ENCODE measurements around the gene ALKBH7.
"Not testable (repeated sequence)": the region's sequence is repeated elsewhere in the genome, so short reads cannot be mapped to it uniquely, and the experiment has no call there.

ALKBH7 gene

DNA sequence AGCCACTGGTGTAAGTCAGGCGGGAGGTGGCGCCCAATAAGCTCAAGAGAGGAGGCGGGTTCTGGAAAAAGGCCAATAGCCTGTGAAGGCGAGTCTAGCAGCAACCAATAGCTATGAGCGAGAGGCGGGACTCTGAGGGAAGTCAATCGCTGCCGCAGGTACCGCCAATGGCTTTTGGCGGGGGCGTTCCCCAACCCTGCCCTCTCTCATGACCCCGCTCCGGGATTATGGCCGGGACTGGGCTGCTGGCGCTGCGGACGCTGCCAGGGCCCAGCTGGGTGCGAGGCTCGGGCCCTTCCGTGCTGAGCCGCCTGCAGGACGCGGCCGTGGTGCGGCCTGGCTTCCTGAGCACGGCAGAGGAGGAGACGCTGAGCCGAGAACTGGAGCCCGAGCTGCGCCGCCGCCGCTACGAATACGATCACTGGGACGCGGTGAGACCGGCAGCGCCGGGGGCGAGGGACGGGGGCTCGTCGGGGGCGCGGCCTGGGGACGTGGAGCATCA, at the start of gene ALKBH7:
Gene ALKBH7, plus strand, starts transcription at position 201 of the 502 bp plus-strand sequence. Its CDS starts 27 bp downstream, at position 228.
- peak; percentile 100 for DNase-seq (ENCODE audit: low read depth)

- DNase-seq (ENCODE audit: low read depth) = no peak
Observed at GRCh38 chr19:6324757-6325156, 47.8 kb upstream of the ALKBH7 start.

GRCh38 chr19:6325614-6326013, 47.0 kb upstream of the ALKBH7 start:
- DNase-seq (ENCODE audit: low read depth) = no peak

- DNase-seq (ENCODE audit: low read depth) = no peak
Observed at GRCh38 chr19:6326815-6327214, 45.8 kb upstream of the ALKBH7 start.

GRCh38 chr19:6333439-6333838, 39.2 kb upstream of the ALKBH7 start, which contains the start of gene ACER1:
ACER1 (minus strand) TSS chr19:6333612; CDS start chr19:6333551, 61 bp downstream.
- no peak for DNase-seq (ENCODE audit: low read depth)

DNA sequence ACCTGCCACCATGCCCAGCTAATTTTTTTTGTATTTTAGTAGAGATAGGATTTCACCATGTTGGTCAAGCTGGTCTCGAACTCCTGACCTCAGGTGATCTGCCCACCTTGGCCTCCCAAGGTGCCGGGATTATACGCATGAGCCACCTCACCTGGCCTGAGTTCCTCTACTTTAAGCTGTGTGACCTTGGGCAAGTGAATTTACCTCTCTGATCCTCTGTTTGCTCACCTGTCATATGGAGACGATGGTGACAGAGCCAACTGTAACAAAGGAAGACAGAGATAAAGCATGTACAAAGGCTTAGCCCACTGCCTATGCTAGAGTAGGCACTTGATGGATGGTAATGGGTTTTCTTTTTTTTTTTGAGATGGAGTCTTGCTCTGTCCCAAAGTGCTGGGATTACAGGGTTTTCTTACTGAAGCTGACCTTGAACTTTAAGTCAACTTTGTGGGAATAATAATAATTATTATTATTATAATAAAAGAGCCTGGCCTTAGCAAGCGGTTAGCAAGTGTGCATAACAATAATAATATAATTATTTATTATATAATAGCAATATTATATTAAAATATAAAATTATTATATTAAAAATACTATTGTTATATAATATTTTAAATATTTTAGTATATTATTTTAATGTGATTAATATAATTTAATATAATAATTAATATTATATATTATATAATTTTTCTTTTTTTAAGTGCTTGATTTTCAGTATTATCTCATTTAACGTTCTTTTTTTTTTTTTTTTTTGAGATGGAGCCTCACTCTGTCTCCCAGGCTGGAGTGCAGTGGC, 37.9 kb upstream of the ALKBH7 start:
- DNase-seq (ENCODE audit: low read depth) = no peak

- DNase-seq (ENCODE audit: low read depth) = no peak
Observed at GRCh38 chr19:6340493-6341201, 31.9 kb upstream of the ALKBH7 start.

- DNase-seq (ENCODE audit: low read depth) = no peak
Observed at GRCh38 chr19:6343462-6343861, 29.1 kb upstream of the ALKBH7 start.

DNA sequence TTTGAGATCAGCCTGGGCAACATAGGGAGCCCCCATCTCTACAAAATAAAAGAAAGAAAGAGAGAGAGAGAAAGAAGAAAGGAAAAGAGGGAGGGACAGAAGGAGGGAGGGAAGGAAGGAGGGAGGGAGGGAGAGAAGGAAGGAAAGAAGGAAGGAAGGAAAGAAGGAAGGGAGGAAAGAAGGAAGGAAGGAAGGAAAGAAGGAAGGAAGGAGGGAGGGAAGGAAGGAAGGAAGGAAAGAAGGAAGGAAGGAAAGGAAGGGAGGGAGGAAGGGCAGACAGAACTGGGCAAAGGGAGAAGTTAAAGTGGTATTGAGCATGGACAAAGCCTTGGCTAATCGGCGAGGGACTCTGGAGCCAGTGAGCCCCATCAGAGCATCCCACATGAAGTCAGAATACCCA, 23.3 kb upstream of the ALKBH7 start:
- DNase-seq (ENCODE audit: low read depth) = not testable (repeated sequence)

GRCh38 chr19:6350688-6351087, 21.9 kb upstream of the ALKBH7 start:
- no peak for DNase-seq (ENCODE audit: low read depth)

DNA sequence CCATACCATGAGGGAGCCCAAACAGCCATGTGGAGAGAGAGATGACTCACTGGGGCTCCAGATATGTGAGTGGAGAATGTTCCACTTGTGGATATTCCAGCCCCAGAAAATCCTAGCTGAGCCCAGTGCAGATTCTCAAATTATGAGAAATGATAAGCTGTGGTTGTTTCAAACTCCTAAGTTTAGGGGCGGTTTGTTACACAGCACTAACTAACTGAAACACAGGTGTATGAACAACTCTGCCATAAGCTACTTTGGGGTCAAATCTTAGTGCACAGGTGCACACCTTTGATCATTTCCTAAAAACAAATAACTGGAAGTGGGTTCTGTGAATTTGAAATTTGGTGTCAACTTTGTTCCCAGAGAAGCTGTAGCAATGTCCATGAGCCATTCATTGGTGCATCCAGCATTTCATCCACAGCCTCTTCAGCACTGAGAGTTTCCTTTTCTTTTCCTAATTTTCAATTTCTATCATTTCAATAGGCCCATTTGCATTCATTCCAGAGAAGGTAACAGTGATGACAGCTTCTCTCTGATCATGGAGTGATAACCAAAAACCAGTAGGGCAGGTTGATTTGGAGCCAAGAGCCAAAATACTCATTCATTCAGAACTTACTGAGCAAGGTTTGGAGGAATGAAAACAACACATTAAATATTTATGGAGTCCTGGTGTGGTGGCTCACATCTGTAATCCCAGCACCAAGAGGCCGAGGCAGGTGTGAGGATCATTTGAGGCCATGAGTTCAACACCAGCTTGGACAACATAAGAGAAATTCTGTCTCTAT, 20.0 kb upstream of the ALKBH7 start:
- DNase-seq (ENCODE audit: low read depth) = no peak

GRCh38 chr19:6354098-6354674, 18.4 kb upstream of the ALKBH7 start:
- DNase-seq (ENCODE audit: low read depth) = no peak

- DNase-seq (ENCODE audit: low read depth) = not testable (repeated sequence)
Observed at GRCh38 chr19:6355321-6356040, 17.1 kb upstream of the ALKBH7 start.

- DNase-seq (ENCODE audit: low read depth) = no peak
Observed at GRCh38 chr19:6357174-6357573, 15.4 kb upstream of the ALKBH7 start.

DNA sequence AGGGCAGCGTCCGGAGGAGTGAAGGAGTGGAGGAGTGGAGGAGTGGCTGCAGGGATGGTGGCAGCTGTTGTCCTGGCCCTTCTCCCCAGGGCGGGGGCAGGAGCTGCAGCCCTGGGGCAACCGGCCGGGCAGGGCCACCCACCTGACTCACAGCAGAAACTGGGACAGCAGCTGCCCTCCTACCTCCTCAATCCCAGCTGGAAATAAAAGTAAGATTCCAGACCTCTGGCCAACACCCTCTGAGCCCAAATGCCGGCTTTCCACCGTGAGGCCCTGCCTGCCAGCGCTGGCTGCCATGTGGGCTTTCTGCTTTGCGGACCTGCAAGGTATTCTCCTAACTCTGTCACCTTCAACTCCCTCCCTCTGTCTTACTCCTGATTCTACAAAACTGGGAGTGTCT, 14.6 kb upstream of the ALKBH7 start:
- DNase-seq (ENCODE audit: low read depth) = no peak

GRCh38 chr19:6359568-6360341, 12.8 kb upstream of the ALKBH7 start:
- DNase-seq (ENCODE audit: low read depth) = no peak

DNA sequence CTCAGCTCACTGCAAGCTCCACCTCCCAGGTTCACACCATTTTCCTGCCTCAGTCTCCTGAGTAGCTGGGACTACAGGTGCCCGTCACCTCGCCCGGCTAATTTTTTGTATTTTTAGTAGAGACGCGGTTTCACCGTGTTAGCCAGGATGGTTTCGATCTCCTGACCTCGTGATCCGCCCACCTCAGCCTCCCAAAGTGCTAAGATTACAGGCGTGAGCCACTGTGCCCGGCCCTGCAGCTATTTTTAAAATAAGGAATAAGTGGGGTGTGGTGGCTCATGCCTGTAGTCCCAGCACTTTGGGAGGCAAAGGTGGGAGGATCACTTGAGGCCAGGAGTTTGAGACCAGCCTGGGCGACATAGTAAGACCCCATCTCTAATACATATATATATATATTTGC, 12.1 kb upstream of the ALKBH7 start:
- not testable (repeated sequence) for DNase-seq (ENCODE audit: low read depth)

GRCh38 chr19:6360857-6361216, 11.8 kb upstream of the ALKBH7 start:
- DNase-seq (ENCODE audit: low read depth) = not testable (repeated sequence)

- no peak for DNase-seq (ENCODE audit: low read depth)
Observed at GRCh38 chr19:6362027-6362350, 10.6 kb upstream of the ALKBH7 start.

- DNase-seq (ENCODE audit: low read depth) = no peak
Observed at GRCh38 chr19:6362351-6362801, 10.2 kb upstream of the ALKBH7 start.

DNA sequence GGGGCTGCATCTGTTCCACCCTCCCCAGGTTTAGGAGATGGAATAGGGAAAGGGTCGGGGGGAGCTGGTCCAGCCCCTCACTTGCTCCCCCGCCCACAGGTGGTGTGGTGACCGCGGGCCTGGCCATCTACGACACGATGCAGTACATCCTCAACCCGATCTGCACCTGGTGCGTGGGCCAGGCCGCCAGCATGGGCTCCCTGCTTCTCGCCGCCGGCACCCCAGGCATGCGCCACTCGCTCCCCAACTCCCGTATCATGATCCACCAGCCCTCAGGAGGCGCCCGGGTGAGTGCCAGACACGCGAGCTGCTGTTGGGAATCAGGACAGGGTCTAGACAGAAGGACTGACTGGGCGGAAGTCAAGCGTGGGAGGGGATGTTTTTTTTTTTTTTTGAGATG, 8.2 kb upstream of the ALKBH7 start:
- DNase-seq (ENCODE audit: low read depth) = no peak
